Omental fat pad (tissue), 4 donors: Measurements from ENCODE around the gene DNAH6. TPM values are rescaled to one million over a fixed set of nuclear protein-coding genes. Genes with fewer than 3 reads are reported as not detected.

Experiments used
- ATAC-seq: fragments of 150-250 bp; one replicate; pipeline ENCODE4 v1.9.1; 2016; ENCODE audit warnings: mild to moderate bottlenecking, moderate library complexity; ENCODE audit not compliant: low FRiP score
- DNase-seq: peaks from one replicate; pipeline ENCODE4 v3.0.0-alpha.2; 2019; ENCODE audit warnings: low spot score
- CTCF ChIP-seq, 3 donors: fragments of 450-650 bp; IDR thresholded peaks; one replicate each; pipeline ENCODE4 v1.5.1; 2016 to 2017; ENCODE audit warnings: antibody characterized with exemption in 3 of 3, mild to moderate bottlenecking in 3 of 3, moderate library complexity in 2 of 3
- total RNA-seq, 4 donors: library from RNA; depleted of rRNA; stranded (reverse); fragments of >200 nt; gene quantifications; one replicate each; pipeline ENCODE4 v1.1.0, GENCODE V29; 2016

Gene DNAH6
- total RNA-seq, 4 donors from 2014 or later = 0.16 to 1.6 (median 1.2) TPM

- no peak for TF ChIP-seq CTCF (IDR thresholded peaks at IDR 0.05)
- DNase-seq (no peak), ATAC-seq (no peak)
Observed at GRCh38 chr2:84838434-84839145, 322.3 kb downstream of the DNAH6 start.

DNA sequence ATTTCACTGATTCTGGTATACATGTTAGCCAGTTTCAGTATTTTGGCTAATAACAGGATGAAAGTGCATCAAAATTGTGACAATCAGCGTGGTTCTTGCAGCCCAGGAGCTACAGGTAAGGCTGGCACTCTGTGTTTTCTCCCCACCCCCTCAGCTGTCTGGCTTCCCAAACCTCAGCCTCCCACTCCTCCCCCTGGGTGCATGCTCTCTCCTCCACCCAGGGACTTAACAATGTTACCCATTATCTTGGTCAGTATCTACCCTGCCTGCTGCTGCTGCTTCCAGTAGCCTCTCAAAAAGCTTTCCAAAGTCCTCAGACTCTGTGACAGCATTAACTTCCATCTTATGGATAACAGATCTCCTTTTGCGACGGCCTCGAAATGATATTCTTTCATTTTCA is 323.6 kb downstream of the DNAH6 start:
- TF ChIP-seq CTCF (IDR thresholded peaks at IDR 0.05) = no peak
- no peak for ATAC-seq
- DNase-seq = no peak

DNA sequence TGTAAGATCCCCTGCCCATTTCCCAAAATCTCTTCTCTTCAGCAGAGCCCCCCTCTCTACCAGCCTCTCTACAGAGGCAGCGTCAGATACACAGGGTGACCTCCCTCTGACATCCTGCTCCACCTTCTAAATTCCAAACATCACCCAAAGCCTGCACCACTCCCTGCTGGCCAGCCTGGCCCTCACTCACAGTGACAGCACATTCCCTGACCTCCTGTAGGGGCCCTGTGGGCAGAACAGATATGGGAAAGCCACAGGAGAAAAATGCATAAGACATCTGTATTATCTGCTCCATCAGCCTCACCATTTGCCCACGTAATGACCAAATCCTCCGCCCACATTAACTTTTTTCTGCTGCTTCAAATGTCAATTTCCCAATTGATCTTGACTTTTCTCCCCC is 324.0 kb downstream of the DNAH6 start:
- no peak for DNase-seq
- TF ChIP-seq CTCF (IDR thresholded peaks at IDR 0.05) = no peak
- ATAC-seq = no peak

GRCh38 chr2:84841577-84841976 is 325.3 kb downstream of the DNAH6 start:
- no peak for TF ChIP-seq CTCF (IDR thresholded peaks at IDR 0.05)
- no peak for DNase-seq
- ATAC-seq = no peak

DNA sequence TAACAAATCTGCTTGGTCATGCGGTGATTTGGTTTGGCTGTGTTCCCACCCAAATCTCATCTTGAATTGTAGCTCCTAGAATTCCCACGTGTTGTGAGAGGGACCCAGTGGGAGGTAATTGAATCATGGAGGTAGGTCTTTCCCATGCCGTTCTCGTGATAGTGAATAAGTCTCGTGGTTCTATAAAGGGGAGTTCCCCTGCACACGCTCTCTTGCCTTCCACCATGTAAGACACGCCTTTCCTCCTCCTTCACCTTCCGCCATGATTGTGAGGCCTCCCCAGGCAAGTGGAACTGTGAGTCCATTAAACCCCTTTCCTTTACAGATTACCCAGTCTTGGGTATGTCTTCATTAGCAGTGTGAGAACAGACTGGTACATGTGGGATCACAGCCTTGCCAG is 327.8 kb downstream of the DNAH6 start:
- ATAC-seq = no peak
- no peak for TF ChIP-seq CTCF (IDR thresholded peaks at IDR 0.05)
- DNase-seq = no peak

DNA sequence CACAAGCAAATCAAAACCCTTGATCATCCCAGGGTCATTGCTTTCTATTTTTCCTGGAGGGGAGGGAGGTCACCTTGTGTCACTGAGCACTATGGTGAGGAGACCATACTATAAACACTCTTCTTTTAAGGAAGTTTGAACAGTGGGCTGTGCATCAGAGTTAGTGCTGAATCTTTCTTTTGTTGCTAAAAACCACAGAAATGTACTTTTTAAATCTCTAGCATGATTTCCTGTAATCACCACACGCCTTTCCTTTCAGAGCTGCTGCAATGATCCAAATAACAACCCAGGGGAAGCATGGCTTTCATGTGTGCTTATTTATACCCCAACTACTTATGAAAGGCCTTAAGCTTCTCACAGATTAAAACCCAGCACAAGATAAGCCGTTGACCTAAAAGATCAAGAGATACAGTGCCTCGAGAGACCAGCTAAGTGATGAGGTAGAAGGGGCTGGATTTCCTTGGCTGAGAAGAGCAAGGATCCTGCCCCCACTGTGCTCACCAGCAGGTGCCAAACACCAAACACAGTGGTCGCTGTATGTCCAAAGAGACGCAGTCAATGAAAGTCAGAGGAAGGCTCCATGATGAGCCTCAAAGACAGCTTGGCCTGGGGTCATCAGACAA is 329.9 kb downstream of the DNAH6 start:
- ATAC-seq (no peak), DNase-seq (no peak)
- no peak for TF ChIP-seq CTCF (IDR thresholded peaks at IDR 0.05)

GRCh38 chr2:84846741-84847142 is 330.4 kb downstream of the DNAH6 start:
- DNase-seq (no peak), ATAC-seq (no peak)
- TF ChIP-seq CTCF (IDR thresholded peaks at IDR 0.05) = no peak
